ENCODE measurements around the gene WDFY4.

WDFY4 gene

DNA sequence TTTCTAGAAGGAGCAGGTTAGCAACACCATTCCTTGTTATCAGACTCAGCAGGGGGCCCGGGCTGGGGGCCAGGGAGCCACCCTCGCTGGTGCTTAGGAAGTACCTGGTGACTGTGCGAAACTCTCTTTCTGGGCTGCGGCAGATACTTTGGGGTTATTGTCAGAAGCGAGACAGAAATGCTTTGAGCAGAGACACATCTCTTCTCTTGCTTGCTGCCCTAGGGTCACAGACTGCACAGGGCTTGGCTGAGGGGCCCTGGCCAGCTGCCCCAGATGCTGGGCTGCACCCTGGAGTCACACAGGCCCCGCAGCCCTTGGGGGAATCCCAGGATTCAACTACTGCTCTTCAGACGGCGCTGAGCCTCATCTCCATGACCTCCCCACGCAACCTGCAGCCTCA is 91.9 kb downstream of the WDFY4 start:
- Histone ChIP-seq H3K4me3 (ENCODE audit: low read length in 2 of 2) (no peak overlapping the region), H3K4me1 (ENCODE audit: control insufficient read depth in 2 of 2, insufficient read depth in 2 of 2, low read length in 2 of 2) (no peaks in the 10 kb centered on the region), H3K9ac (ENCODE audit: low read depth in 1 of 2, low read length in 2 of 2) (no peak overlapping the region), H3K27me3 (ENCODE audit: control insufficient read depth in 2 of 2, insufficient read depth in 2 of 2, low read length in 2 of 2) (no peaks in the 10 kb centered on the region), H3K27ac (ENCODE audit: low read depth in 2 of 2, low read length in 2 of 2) (no peak overlapping the region), H3K36me3 (ENCODE audit: control insufficient read depth in 2 of 2, insufficient read depth in 2 of 2, low read length in 2 of 2) (peaks cover 0 to 3% of the 10 kb centered on the region in 2 donors), H3K9me3 (ENCODE audit: control insufficient read depth in 2 of 2, low read length in 2 of 2) (no peaks in the 10 kb centered on the region)

DNA sequence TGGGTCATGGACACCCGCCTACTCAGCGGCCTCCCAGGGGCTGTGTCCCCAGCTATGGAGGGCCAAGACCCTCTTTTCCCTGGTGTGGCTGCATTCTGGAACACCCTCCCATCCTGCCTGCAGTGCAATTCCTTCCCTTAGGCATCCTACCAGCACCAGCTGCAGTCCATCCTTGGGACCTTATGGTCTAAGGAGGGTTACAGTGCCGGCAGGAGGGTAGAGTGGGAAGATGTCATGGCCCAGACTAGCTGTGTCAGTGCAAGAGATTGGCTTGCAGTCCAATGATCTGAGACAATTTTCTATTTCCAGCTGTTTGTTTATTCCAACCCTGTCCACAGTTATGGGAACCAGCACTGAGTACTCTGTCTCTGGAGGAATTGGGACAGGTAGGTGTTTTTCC is 92.4 kb downstream of the WDFY4 start:
- no peaks in the 10 kb centered on the region for H3K27me3 ChIP-seq (ENCODE audit: control insufficient read depth in 2 of 2, insufficient read depth in 2 of 2, low read length in 2 of 2)
- H3K9me3 ChIP-seq (ENCODE audit: control insufficient read depth in 2 of 2, low read length in 2 of 2): no peaks in the 10 kb centered on the region
- no peak overlapping the region for H3K27ac ChIP-seq (ENCODE audit: low read depth in 2 of 2, low read length in 2 of 2)
- H3K36me3 ChIP-seq (ENCODE audit: control insufficient read depth in 2 of 2, insufficient read depth in 2 of 2, low read length in 2 of 2): peaks cover 0 to 3% of the 10 kb centered on the region in 2 donors
- no peak overlapping the region for H3K9ac ChIP-seq (ENCODE audit: low read depth in 1 of 2, low read length in 2 of 2)
- no peak overlapping the region for H3K4me3 ChIP-seq (ENCODE audit: low read length in 2 of 2)
- no peaks in the 10 kb centered on the region for H3K4me1 ChIP-seq (ENCODE audit: control insufficient read depth in 2 of 2, insufficient read depth in 2 of 2, low read length in 2 of 2)

- Histone ChIP-seq H3K9me3 (ENCODE audit: control insufficient read depth in 2 of 2, low read length in 2 of 2) (no peaks in the 10 kb centered on the region), H3K27ac (ENCODE audit: low read depth in 2 of 2, low read length in 2 of 2) (no peak overlapping the region), H3K4me1 (ENCODE audit: control insufficient read depth in 2 of 2, insufficient read depth in 2 of 2, low read length in 2 of 2) (no peaks in the 10 kb centered on the region), H3K36me3 (ENCODE audit: control insufficient read depth in 2 of 2, insufficient read depth in 2 of 2, low read length in 2 of 2) (peaks cover 0 to 3% of the 10 kb centered on the region in 2 donors), H3K4me3 (ENCODE audit: low read length in 2 of 2) (no peak overlapping the region), H3K9ac (ENCODE audit: low read depth in 1 of 2, low read length in 2 of 2) (no peak overlapping the region), H3K27me3 (ENCODE audit: control insufficient read depth in 2 of 2, insufficient read depth in 2 of 2, low read length in 2 of 2) (no peaks in the 10 kb centered on the region)
Observed at GRCh38 chr10:48778193-48778857, 93.7 kb downstream of the WDFY4 start.

DNA sequence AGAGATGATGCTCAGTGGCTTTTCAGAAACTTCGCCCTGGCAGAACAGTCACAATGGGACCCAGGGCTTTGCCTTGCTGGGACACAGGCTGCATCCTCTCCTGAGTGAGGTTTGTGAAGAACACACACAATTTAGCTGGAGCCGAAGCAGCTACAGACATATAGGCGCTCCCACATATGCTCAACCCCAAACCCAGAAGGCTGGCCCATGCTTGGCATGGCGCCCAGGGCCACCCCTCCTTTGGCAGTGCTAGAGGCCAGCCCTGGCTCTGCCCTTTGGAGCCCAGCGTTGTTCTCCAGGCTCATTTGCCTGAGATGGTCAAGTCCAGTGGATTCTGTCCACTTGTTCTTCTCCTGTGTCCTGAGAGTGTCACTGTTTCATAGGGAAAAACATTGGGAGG is 94.4 kb downstream of the WDFY4 start:
- Histone ChIP-seq H3K9me3 (ENCODE audit: control insufficient read depth in 2 of 2, low read length in 2 of 2) (no peaks in the 10 kb centered on the region), H3K4me3 (ENCODE audit: low read length in 2 of 2) (no peak overlapping the region), H3K27me3 (ENCODE audit: control insufficient read depth in 2 of 2, insufficient read depth in 2 of 2, low read length in 2 of 2) (no peaks in the 10 kb centered on the region), H3K27ac (ENCODE audit: low read depth in 2 of 2, low read length in 2 of 2) (no peak overlapping the region), H3K9ac (ENCODE audit: low read depth in 1 of 2, low read length in 2 of 2) (no peak overlapping the region), H3K4me1 (ENCODE audit: control insufficient read depth in 2 of 2, insufficient read depth in 2 of 2, low read length in 2 of 2) (no peaks in the 10 kb centered on the region), H3K36me3 (ENCODE audit: control insufficient read depth in 2 of 2, insufficient read depth in 2 of 2, low read length in 2 of 2) (peaks cover 0 to 3% of the 10 kb centered on the region in 2 donors)

DNA sequence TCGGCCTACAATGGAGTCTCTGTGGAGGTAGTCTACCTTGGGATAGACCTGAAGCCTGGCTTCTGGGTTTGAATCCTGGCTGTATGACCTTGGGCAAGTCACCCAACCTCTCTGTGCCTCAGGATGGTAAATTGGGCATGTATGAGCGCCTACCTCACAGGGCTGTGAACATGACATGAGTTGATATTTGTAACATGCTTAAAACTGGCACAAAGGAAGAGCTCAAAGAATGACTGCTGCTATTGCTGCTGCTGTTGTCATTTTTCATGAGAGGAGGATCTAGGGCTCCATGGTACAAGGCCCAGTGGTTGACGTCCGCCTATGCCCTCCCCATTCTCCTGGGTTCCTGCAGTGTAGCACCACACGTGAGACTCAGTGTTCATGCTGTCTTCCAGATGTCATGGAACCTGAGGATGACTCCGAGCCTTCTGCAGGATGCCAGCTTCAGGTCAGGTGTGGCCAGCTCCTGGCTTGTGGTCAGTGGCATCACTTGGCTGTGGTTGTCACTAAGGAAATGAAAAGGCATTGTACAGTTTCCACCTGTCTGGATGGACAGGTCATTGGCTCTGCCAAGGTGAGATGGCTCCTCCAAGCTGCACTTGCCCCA is 95.0 kb downstream of the WDFY4 start:
- no peaks in the 10 kb centered on the region for H3K4me1 ChIP-seq (ENCODE audit: control insufficient read depth in 2 of 2, insufficient read depth in 2 of 2, low read length in 2 of 2)
- peaks cover 0 to 3% of the 10 kb centered on the region in 2 donors for H3K36me3 ChIP-seq (ENCODE audit: control insufficient read depth in 2 of 2, insufficient read depth in 2 of 2, low read length in 2 of 2)
- H3K9me3 ChIP-seq (ENCODE audit: control insufficient read depth in 2 of 2, low read length in 2 of 2): no peaks in the 10 kb centered on the region
- H3K4me3 ChIP-seq (ENCODE audit: low read length in 2 of 2): no peak overlapping the region
- H3K27ac ChIP-seq (ENCODE audit: low read depth in 2 of 2, low read length in 2 of 2): no peak overlapping the region
- no peak overlapping the region for H3K9ac ChIP-seq (ENCODE audit: low read depth in 1 of 2, low read length in 2 of 2)
- no peaks in the 10 kb centered on the region for H3K27me3 ChIP-seq (ENCODE audit: control insufficient read depth in 2 of 2, insufficient read depth in 2 of 2, low read length in 2 of 2)

- Histone ChIP-seq H3K36me3 (ENCODE audit: control insufficient read depth in 2 of 2, insufficient read depth in 2 of 2, low read length in 2 of 2) (peaks cover 0 to 3% of the 10 kb centered on the region in 2 donors), H3K9ac (ENCODE audit: low read depth in 1 of 2, low read length in 2 of 2) (no peak overlapping the region), H3K27ac (ENCODE audit: low read depth in 2 of 2, low read length in 2 of 2) (no peak overlapping the region), H3K27me3 (ENCODE audit: control insufficient read depth in 2 of 2, insufficient read depth in 2 of 2, low read length in 2 of 2) (no peaks in the 10 kb centered on the region), H3K4me1 (ENCODE audit: control insufficient read depth in 2 of 2, insufficient read depth in 2 of 2, low read length in 2 of 2) (no peaks in the 10 kb centered on the region), H3K4me3 (ENCODE audit: low read length in 2 of 2) (no peak overlapping the region), H3K9me3 (ENCODE audit: control insufficient read depth in 2 of 2, low read length in 2 of 2) (no peaks in the 10 kb centered on the region)
Observed at GRCh38 chr10:48780341-48780740, 95.7 kb downstream of the WDFY4 start.

DNA sequence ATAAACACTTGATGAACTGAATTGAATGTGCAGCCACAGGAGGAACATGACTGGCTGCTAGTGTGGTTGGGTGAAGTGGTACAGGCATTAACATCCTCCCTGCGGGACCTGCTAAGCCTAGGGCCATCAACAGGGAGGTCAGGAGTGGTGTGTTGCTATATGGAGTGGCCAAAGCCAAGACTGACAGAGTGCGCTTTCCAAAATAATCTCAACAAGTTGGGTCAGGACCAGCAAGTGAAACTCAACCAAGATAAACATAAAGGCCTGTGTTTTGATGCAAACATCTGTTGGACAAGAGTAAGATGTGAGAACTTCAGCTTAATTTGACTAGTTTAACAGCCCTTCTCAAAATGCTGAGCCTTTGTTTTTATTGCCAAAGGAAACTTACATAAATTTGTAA is 97.7 kb downstream of the WDFY4 start:
- Histone ChIP-seq H3K4me1 (ENCODE audit: control insufficient read depth in 2 of 2, insufficient read depth in 2 of 2, low read length in 2 of 2) (no peaks in the 10 kb centered on the region), H3K27me3 (ENCODE audit: control insufficient read depth in 2 of 2, insufficient read depth in 2 of 2, low read length in 2 of 2) (no peaks in the 10 kb centered on the region), H3K36me3 (ENCODE audit: control insufficient read depth in 2 of 2, insufficient read depth in 2 of 2, low read length in 2 of 2) (peaks cover 0 to 3% of the 10 kb centered on the region in 2 donors), H3K9me3 (ENCODE audit: control insufficient read depth in 2 of 2, low read length in 2 of 2) (no peaks in the 10 kb centered on the region), H3K4me3 (ENCODE audit: low read length in 2 of 2) (no peak overlapping the region), H3K9ac (ENCODE audit: low read depth in 1 of 2, low read length in 2 of 2) (no peak overlapping the region), H3K27ac (ENCODE audit: low read depth in 2 of 2, low read length in 2 of 2) (no peak overlapping the region)

DNA sequence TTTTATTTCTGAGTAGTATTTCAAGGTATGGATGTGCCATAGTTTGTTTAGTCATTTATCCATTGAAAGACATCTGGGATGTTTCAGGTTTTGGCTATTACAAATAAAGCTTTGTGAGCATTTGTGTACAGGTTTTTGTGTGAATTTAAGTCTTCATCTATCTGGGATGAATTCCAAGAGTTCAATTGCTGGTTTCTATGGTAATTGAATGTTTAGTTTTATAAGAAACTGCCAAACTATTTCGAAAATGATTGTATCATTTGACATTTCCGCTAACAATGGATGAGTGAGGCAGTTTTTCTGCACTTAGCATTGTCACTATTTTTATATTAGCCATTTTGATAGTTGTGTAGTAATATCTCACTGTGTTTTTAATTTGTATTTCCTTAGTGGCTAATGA is 99.4 kb downstream of the WDFY4 start:
- no peak overlapping the region for H3K27ac ChIP-seq (ENCODE audit: low read depth in 2 of 2, low read length in 2 of 2)
- no peaks in the 10 kb centered on the region for H3K27me3 ChIP-seq (ENCODE audit: control insufficient read depth in 2 of 2, insufficient read depth in 2 of 2, low read length in 2 of 2)
- no peak overlapping the region for H3K4me3 ChIP-seq (ENCODE audit: low read length in 2 of 2)
- H3K4me1 ChIP-seq (ENCODE audit: control insufficient read depth in 2 of 2, insufficient read depth in 2 of 2, low read length in 2 of 2): no peaks in the 10 kb centered on the region
- no peak overlapping the region for H3K9ac ChIP-seq (ENCODE audit: low read depth in 1 of 2, low read length in 2 of 2)
- no peaks in the 10 kb centered on the region for H3K9me3 ChIP-seq (ENCODE audit: control insufficient read depth in 2 of 2, low read length in 2 of 2)
- H3K36me3 ChIP-seq (ENCODE audit: control insufficient read depth in 2 of 2, insufficient read depth in 2 of 2, low read length in 2 of 2): no peaks in the 10 kb centered on the region

- no peaks in the 10 kb centered on the region for H3K27me3 ChIP-seq (ENCODE audit: control insufficient read depth in 2 of 2, insufficient read depth in 2 of 2, low read length in 2 of 2)
- no peaks in the 10 kb centered on the region for H3K4me1 ChIP-seq (ENCODE audit: control insufficient read depth in 2 of 2, insufficient read depth in 2 of 2, low read length in 2 of 2)
- no peak overlapping the region for H3K27ac ChIP-seq (ENCODE audit: low read depth in 2 of 2, low read length in 2 of 2)
- no peaks in the 10 kb centered on the region for H3K9me3 ChIP-seq (ENCODE audit: control insufficient read depth in 2 of 2, low read length in 2 of 2)
- H3K4me3 ChIP-seq (ENCODE audit: low read length in 2 of 2): no peak overlapping the region
- no peaks in the 10 kb centered on the region for H3K36me3 ChIP-seq (ENCODE audit: control insufficient read depth in 2 of 2, insufficient read depth in 2 of 2, low read length in 2 of 2)
- no peak overlapping the region for H3K9ac ChIP-seq (ENCODE audit: low read depth in 1 of 2, low read length in 2 of 2)
Observed at GRCh38 chr10:48785796-48786195, 101.1 kb downstream of the WDFY4 start.

DNA sequence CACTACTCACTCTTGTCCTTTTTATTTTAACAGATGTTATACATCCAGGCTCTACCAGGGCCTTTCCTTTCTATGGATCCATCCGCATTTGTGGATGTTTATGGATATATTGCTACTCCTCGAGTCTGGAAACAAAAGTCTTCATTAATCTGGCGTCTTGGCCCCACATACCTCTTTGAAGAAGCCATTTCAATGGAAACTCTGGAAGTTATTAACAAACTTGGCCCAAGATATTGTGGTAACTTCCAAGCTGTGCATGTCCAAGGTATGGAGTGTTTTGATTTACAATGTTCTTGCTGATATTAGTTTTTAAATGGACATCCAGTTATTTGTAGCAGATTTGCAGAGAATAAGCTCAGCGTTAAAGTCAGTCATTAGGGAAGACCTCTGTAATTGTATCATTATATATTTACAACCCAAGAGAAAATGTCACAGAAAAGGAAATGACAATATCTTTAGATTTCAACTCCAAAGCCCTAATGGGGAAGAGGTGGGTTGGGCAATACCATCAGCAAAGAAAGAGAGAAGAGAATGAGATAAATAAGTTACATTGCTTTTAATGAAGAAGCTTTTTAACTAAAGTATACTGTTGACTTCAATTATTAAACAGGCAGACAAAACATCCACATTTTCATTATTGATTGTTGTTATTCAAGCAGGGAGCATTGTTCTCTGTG is 102.1 kb downstream of the WDFY4 start:
- H3K27ac ChIP-seq (ENCODE audit: low read depth in 2 of 2, low read length in 2 of 2): no peak overlapping the region
- no peaks in the 10 kb centered on the region for H3K4me1 ChIP-seq (ENCODE audit: control insufficient read depth in 2 of 2, insufficient read depth in 2 of 2, low read length in 2 of 2)

More for the DNA sequence above, 102.1 kb downstream of the WDFY4 start:
- no peaks in the 10 kb centered on the region for H3K36me3 ChIP-seq (ENCODE audit: control insufficient read depth in 2 of 2, insufficient read depth in 2 of 2, low read length in 2 of 2)
- H3K9ac ChIP-seq (ENCODE audit: low read depth in 1 of 2, low read length in 2 of 2): no peak overlapping the region
- H3K4me3 ChIP-seq (ENCODE audit: low read length in 2 of 2): no peak overlapping the region
- H3K9me3 ChIP-seq (ENCODE audit: control insufficient read depth in 2 of 2, low read length in 2 of 2): no peaks in the 10 kb centered on the region
- no peaks in the 10 kb centered on the region for H3K27me3 ChIP-seq (ENCODE audit: control insufficient read depth in 2 of 2, insufficient read depth in 2 of 2, low read length in 2 of 2)
